SK-N-SH (cell line): Measurements from ENCODE around the gene IFIT1B. TPM values are rescaled to one million over a fixed set of nuclear protein-coding genes. Genes with fewer than 3 reads are reported as not detected.

Experiments
- CTCF ChIA-PET: fragments of 300-600, 350-600 bp; formaldehyde crosslinking; extraction: SDS; loops from one replicate; lab custom pipeline; 2021; lab: Yijun Ruan, JAX
- POLR2A ChIA-PET: fragments of 350-600 bp; sonication (Branson Sonifier 250); formaldehyde crosslinking; extraction: SDS; loops from one replicate; lab custom pipeline; 2020; ENCODE audit warnings: antibody characterized with exemption, inconsistent platforms; lab: Yijun Ruan, JAX
- DNase-seq: peaks from one replicate; pipeline ENCODE4 v3.0.0; 2012
- H2AFZ ChIP-seq: fragments of 200-600 bp; sonication (generic); 2 replicates; pipeline ENCODE4 v1.8.1; 2016; ENCODE audit warnings: antibody characterized with exemption, mild to moderate bottlenecking, low read depth
- H3F3A ChIP-seq: fragments of 200-600 bp; sonication (generic); replicated peaks from 2 replicates; pipeline ENCODE3; 2016; ENCODE audit warnings: antibody characterized with exemption, mild to moderate bottlenecking; ENCODE audit not compliant: insufficient read depth
- H3K27ac ChIP-seq, 2 experiments: fragments of 200-500 bp in 1 of 2; fragments of 200-600 bp in 1 of 2; sonication (Bioruptor generic) in 1 of 2; sonication (generic), shearing (Covaris generic) in 1 of 2; 2 replicates each; pipeline versions ENCODE4 v1.5.1 to v1.6.1; 2014 to 2016; ENCODE audit warnings: low read depth in 2 of 2, inconsistent platforms in 1 of 2, low read length in 1 of 2, mild to moderate bottlenecking in 1 of 2, mixed read lengths in 1 of 2
- H3K27me3 ChIP-seq: fragments of 200-600 bp; sonication (generic), shearing (Covaris generic); 2 replicates; pipeline ENCODE4 v1.6.1; 2016; ENCODE audit warnings: mixed run types; ENCODE audit not compliant: insufficient read depth
- H3K36me3 ChIP-seq, 2 experiments: fragments of 200-500 bp in 1 of 2; fragments of 200-600 bp in 1 of 2; sonication (Bioruptor generic) in 1 of 2; sonication (generic) in 1 of 2; replicated peaks in 1 of 2; 2 replicates each; pipeline versions ENCODE3 to v1.5.1; 2014 to 2016; ENCODE audit warnings: low read length in 1 of 2, mild to moderate bottlenecking in 1 of 2; ENCODE audit not compliant: insufficient read depth in 2 of 2, control insufficient read depth in 1 of 2
- H3K4me1 ChIP-seq, 2 experiments: fragments of 200-500 bp in 1 of 2; fragments of 200-600 bp in 1 of 2; sonication (Bioruptor generic) in 1 of 2; sonication (generic), shearing (Covaris generic) in 1 of 2; 2 replicates each; pipeline versions ENCODE4 v1.5.1 to v1.6.1; 2014 to 2016; ENCODE audit warnings: low read depth in 1 of 2, low read length in 1 of 2, mixed run types in 1 of 2; ENCODE audit not compliant: insufficient read depth in 2 of 2, control insufficient read depth in 1 of 2
- H3K4me2 ChIP-seq: fragments of 200-600 bp; sonication (generic), shearing (Covaris generic); 2 replicates; pipeline ENCODE4 v1.6.1; 2017; ENCODE audit warnings: mixed run types
- H3K4me3 ChIP-seq, 2 experiments: fragments of 200-500 bp in 1 of 2; fragments of 200-600 bp in 1 of 2; sonication (Bioruptor generic) in 1 of 2; sonication (generic), shearing (Covaris generic) in 1 of 2; 2 replicates each; pipeline versions ENCODE4 v1.5.1 to v1.8.1; 2014 to 2016; ENCODE audit warnings: low read depth in 2 of 2, inconsistent platforms in 1 of 2, low read length in 1 of 2, mild to moderate bottlenecking in 1 of 2, mixed read lengths in 1 of 2, moderate library complexity in 1 of 2
- H3K79me2 ChIP-seq: fragments of 200-600 bp; sonication (generic); 2 replicates; pipeline ENCODE4 v1.8.1; 2017; ENCODE audit warnings: mild to moderate bottlenecking; ENCODE audit not compliant: insufficient read depth
- H3K9ac ChIP-seq: fragments of 200-600 bp; sonication (generic); 2 replicates; pipeline ENCODE4 v1.6.1; 2017; ENCODE audit warnings: mixed run types
- H3K9me2 ChIP-seq: fragments of 200-600 bp; sonication (generic); 2 replicates; pipeline ENCODE4 v1.6.1; 2017; ENCODE audit warnings: mixed run types
- H3K9me3 ChIP-seq: fragments of 200-600 bp; sonication (generic); 2 replicates; pipeline ENCODE4 v1.6.1; 2017; ENCODE audit warnings: mixed run types, mild to moderate bottlenecking, moderate library complexity
- H4K20me1 ChIP-seq: fragments of 200-600 bp; sonication (generic); 2 replicates; pipeline ENCODE4 v1.6.1; 2017; ENCODE audit warnings: mild to moderate bottlenecking, mixed run types; ENCODE audit not compliant: insufficient read depth
- FOSL2 ChIP-seq: IDR thresholded peaks from 2 replicates; pipeline ENCODE4 v1.4.0; 2012; ENCODE audit warnings: low read depth, mild to moderate bottlenecking, moderate library complexity, borderline replicate concordance
- FOXM1 ChIP-seq: IDR thresholded peaks from 2 replicates; pipeline ENCODE4 v1.4.0; 2012; ENCODE audit warnings: low read depth, mild to moderate bottlenecking
- GABPA ChIP-seq: IDR thresholded peaks from 2 replicates; pipeline ENCODE4 v1.4.0; 2012; ENCODE audit warnings: low read depth, mild to moderate bottlenecking
- GATA2 ChIP-seq: sonication (generic); formaldehyde crosslinking; IDR thresholded peaks from 2 replicates; pipeline ENCODE4 v1.5.0; 2020; ENCODE audit warnings: mild to moderate bottlenecking, missing genetic modification reagents
- JUND ChIP-seq: IDR thresholded peaks from 2 replicates; pipeline ENCODE4 v1.4.0; 2012
- MAX ChIP-seq: IDR thresholded peaks from 2 replicates; pipeline ENCODE4 v1.4.0; 2012; ENCODE audit warnings: low read depth
- MEF2A ChIP-seq: IDR thresholded peaks from 2 replicates; pipeline ENCODE4 v1.4.0; 2012; ENCODE audit warnings: low read depth, borderline replicate concordance
- NFIC ChIP-seq: IDR thresholded peaks from 2 replicates; pipeline ENCODE4 v1.4.0; 2012; ENCODE audit warnings: borderline replicate concordance
- RAD21 ChIP-seq: IDR thresholded peaks from 2 replicates; pipeline ENCODE4 v1.6.1; 2012; ENCODE audit warnings: mild to moderate bottlenecking, low read length
- SIN3A ChIP-seq: IDR thresholded peaks from 2 replicates; pipeline ENCODE4 v1.6.1; 2012; ENCODE audit warnings: low read depth, mild to moderate bottlenecking, low read length, moderate library complexity, borderline replicate concordance
- TCF12 ChIP-seq: IDR thresholded peaks from 2 replicates; pipeline ENCODE4 v1.4.0; 2012
- TEAD4 ChIP-seq: IDR thresholded peaks from 2 replicates; pipeline ENCODE4 v1.4.0; 2012; ENCODE audit warnings: mild to moderate bottlenecking, borderline replicate concordance; ENCODE audit not compliant: insufficient read depth
- ZBTB33 ChIP-seq: IDR thresholded peaks from 2 replicates; pipeline ENCODE4 v1.4.0; 2012; ENCODE audit warnings: low read depth, borderline replicate concordance
- WGBS: methylation state at CpG from one replicate; pipeline ENCODE4 v1.1.6; 2017; ENCODE audit warnings: low lambda C conversion rate; 5-methylcytosine and 5-hydroxymethylcytosine counted together
- polyA plus RNA-seq, 3 experiments: library from polyadenylated mRNA; depleted of rRNA; stranded (reverse); fragments of >200 nt; gene quantifications; 2 replicates each; pipeline ENCODE4 v1.2.3, GENCODE V29; 2012
- TF ChIP-seq, protein P1 (sequence below): IDR thresholded peaks from 2 replicates; pipeline ENCODE4; 2012
- TF ChIP-seq, protein P2 (sequence below): fragments of 150-350 bp; IDR thresholded peaks from 2 replicates; pipeline ENCODE4 v1.6.1; 2017; ENCODE audit warnings: antibody characterized with exemption, low read length, low read depth, borderline replicate concordance

IFIT1B gene
- polyA plus RNA-seq, 1 of the 3 experiments (the other 2 are of a cell fraction) = 0.03 TPM

GRCh38 chr10:89351412-89351779 is 26.5 kb upstream of the IFIT1B start:
- ChIA-PET CTCF (interaction anchor here (2.9 kb wide), 1 partner anchor 18 kb away, joined by 13 read pairs; no protein-coding TSS in a partner anchor), POLR2A (no interaction called here)
- H2AFZ ChIP-seq = peak overlapping the region; percentile 70
- no peaks in the 10 kb centered on the region for H3K9me3 ChIP-seq
- peak overlapping the region; percentile 42 for H3K9ac ChIP-seq
- peak overlapping the region; percentile 46 for H3K4me2 ChIP-seq
- TF ChIP-seq NFIC (no peak), TCF12 (no peak), GABPA (no peak), RAD21 (no peak), FOXM1 (no peak), ZBTB33 (no peak)
- TF ChIP-seq, protein P1, sequence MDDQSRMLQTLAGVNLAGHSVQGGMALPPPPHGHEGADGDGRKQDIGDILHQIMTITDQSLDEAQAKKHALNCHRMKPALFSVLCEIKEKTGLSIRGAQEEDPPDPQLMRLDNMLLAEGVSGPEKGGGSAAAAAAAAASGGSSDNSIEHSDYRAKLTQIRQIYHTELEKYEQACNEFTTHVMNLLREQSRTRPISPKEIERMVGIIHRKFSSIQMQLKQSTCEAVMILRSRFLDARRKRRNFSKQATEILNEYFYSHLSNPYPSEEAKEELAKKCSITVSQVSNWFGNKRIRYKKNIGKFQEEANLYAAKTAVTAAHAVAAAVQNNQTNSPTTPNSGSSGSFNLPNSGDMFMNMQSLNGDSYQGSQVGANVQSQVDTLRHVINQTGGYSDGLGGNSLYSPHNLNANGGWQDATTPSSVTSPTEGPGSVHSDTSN = no peak
- TF ChIP-seq, protein P2, sequence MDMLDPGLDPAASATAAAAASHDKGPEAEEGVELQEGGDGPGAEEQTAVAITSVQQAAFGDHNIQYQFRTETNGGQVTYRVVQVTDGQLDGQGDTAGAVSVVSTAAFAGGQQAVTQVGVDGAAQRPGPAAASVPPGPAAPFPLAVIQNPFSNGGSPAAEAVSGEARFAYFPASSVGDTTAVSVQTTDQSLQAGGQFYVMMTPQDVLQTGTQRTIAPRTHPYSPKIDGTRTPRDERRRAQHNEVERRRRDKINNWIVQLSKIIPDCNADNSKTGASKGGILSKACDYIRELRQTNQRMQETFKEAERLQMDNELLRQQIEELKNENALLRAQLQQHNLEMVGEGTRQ = no peak
- peak overlapping the region; percentile 77 to 79 for H3K27ac ChIP-seq
- DNase-seq = no peak
- H3K79me2 ChIP-seq = no peaks in the 10 kb centered on the region
- H4K20me1 ChIP-seq = no peaks in the 10 kb centered on the region
- peaks cover 0 to 39% of the 10 kb centered on the region in 2 experiments; a peak in 3 of 4 replicates for H3K4me1 ChIP-seq
- H3F3A ChIP-seq = peaks cover 18% of the 10 kb centered on the region
- WGBS = 83% methylated on average over 1 of the region's 1 CpG
- H3K9me2 ChIP-seq = no peaks in the 10 kb centered on the region
- no peaks in the 10 kb centered on the region for H3K27me3 ChIP-seq
- no peaks in the 10 kb centered on the region for H3K36me3 ChIP-seq
- no peak overlapping the region for H3K4me3 ChIP-seq

GRCh38 chr10:89351780-89352597 is 25.9 kb upstream of the IFIT1B start:
- H2AFZ ChIP-seq = peak overlapping the region; percentile 70
- WGBS = 39% methylated on average over 12 of the region's 12 CpGs
- peak overlapping the region; percentile 46 for H3K4me2 ChIP-seq
- TF ChIP-seq TEAD4 = 0 out of 2 replicates have a peak, but pooled peaks have one; percentile 25
- TF ChIP-seq JUND = peak; percentile 17; the same call in 1 of the 2 replicates
- TF ChIP-seq SIN3A = 0 out of 2 replicates have a peak, but pooled peaks have one; percentile 34
- no peak for TF ChIP-seq GATA2 (CRISPR knock-in tag)
- peak; percentile 83 for TF ChIP-seq MAX
- no peak for TF ChIP-seq MEF2A
- peak; percentile 64 for TF ChIP-seq FOSL2
- TF ChIP-seq TCF12 = peak; percentile 36; the same call in 1 of the 2 replicates
- H3F3A ChIP-seq = peaks cover 18% of the 10 kb centered on the region
- ChIA-PET CTCF (interaction anchor here (1.3 to 2.9 kb wide), 2 partner anchors 17 to 69 kb away, joined by 3 to 13 read pairs; no protein-coding TSS in a partner anchor), POLR2A (no interaction called here)
- no peaks in the 10 kb centered on the region for H3K9me3 ChIP-seq
- H3K9me2 ChIP-seq = no peaks in the 10 kb centered on the region
- H3K9ac ChIP-seq = peak overlapping the region; percentile 42
- H4K20me1 ChIP-seq = no peaks in the 10 kb centered on the region
- no peak for DNase-seq
- no peaks in the 10 kb centered on the region for H3K36me3 ChIP-seq
- peak overlapping the region in 1 of 2 experiments; percentile 21; a peak in 1 of 4 replicates for H3K4me3 ChIP-seq
- H3K79me2 ChIP-seq = no peaks in the 10 kb centered on the region
- H3K4me1 ChIP-seq = peaks cover 0 to 37% of the 10 kb centered on the region in 2 experiments; a peak in 3 of 4 replicates
- no peaks in the 10 kb centered on the region for H3K27me3 ChIP-seq
- H3K27ac ChIP-seq = peak overlapping the region; percentile 77 to 79
